ENCODE measurements around the gene TRIM39. TPM values are rescaled to one million over a fixed set of nuclear protein-coding genes. Genes with fewer than 3 reads are reported as not detected.
"Not testable (repeated sequence)": the region's sequence is repeated elsewhere in the genome, so short reads cannot be mapped to it uniquely, and the experiment has no call there.

Gene TRIM39
- total RNA-seq, 1 donor, result 14.5 TPM

DNA sequence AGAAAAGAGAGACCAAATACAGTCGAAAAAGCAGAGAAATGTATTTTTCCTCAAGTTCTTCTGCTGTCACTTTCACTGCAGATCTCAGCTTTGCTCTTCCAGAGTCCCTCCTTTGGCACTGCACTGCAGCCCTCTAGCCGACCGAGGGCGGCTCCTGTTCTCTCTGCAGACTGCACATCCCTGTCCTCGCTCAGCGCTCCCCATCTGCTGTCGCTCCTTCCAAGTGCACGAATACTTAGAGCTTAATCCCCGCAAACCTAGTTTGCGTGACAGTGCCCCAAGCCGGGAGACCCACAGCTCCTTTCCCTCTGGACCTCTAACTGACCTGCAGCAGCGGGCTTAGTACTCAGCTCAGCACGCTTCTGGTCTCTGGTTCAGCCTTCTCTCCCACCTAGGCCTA lies 33.4 kb downstream of the TRIM39 start:
- no peak for DNase-seq (ENCODE audit: insufficient read length, low spot score, missing footprints)
- peaks cover 4% of the 10 kb centered on the region for H3K9me3 ChIP-seq (ENCODE audit: low read depth, low read length)
- H3K27ac ChIP-seq (ENCODE audit: low read depth, low read length), result no peak overlapping the region
- H3K79me2 ChIP-seq (ENCODE audit: insufficient read depth, low read length), result no peaks in the 10 kb centered on the region
- H3K4me3 ChIP-seq (ENCODE audit: insufficient read depth, low read length), result no peak overlapping the region
- H2AFZ ChIP-seq (ENCODE audit: low read length), result no peak overlapping the region
- peaks cover 4% of the 10 kb centered on the region for H3K4me1 ChIP-seq (ENCODE audit: insufficient read depth, low read length)
- no peak overlapping the region for H3K4me2 ChIP-seq (ENCODE audit: insufficient read depth, low read length)
- no peaks in the 10 kb centered on the region for H4K20me1 ChIP-seq (ENCODE audit: insufficient read depth, low read length)
- TF ChIP-seq, protein P1, sequence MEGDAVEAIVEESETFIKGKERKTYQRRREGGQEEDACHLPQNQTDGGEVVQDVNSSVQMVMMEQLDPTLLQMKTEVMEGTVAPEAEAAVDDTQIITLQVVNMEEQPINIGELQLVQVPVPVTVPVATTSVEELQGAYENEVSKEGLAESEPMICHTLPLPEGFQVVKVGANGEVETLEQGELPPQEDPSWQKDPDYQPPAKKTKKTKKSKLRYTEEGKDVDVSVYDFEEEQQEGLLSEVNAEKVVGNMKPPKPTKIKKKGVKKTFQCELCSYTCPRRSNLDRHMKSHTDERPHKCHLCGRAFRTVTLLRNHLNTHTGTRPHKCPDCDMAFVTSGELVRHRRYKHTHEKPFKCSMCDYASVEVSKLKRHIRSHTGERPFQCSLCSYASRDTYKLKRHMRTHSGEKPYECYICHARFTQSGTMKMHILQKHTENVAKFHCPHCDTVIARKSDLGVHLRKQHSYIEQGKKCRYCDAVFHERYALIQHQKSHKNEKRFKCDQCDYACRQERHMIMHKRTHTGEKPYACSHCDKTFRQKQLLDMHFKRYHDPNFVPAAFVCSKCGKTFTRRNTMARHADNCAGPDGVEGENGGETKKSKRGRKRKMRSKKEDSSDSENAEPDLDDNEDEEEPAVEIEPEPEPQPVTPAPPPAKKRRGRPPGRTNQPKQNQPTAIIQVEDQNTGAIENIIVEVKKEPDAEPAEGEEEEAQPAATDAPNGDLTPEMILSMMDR (IDR thresholded peaks at IDR 0.05; ENCODE audit: extremely low read depth, low read depth, low read length), result no peak
- peaks cover 59% of the 10 kb centered on the region for H3K27me3 ChIP-seq (ENCODE audit: insufficient read depth, low read length)
- no peaks in the 10 kb centered on the region for H3K36me3 ChIP-seq (ENCODE audit: insufficient read depth, low read length)

DNA sequence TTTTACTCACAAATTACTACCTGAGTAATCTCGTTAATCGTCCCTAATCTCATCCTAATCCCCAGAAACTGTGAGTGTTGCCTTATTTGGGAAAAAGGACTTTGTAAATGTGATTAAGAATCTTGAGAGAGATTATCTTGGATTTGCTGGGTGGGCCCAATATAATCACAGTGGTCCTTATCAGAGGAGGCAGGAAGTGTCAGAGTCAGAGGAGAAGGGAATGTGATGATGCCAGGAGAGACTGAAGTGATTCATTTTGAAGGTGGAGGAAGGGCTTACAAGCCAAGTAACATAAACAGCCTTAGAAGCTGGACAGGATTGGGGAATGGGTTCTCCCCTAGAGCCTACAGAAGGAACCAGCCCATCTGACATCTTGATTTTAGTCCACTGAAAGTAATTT lies 34.9 kb downstream of the TRIM39 start:
- H3K36me3 ChIP-seq (ENCODE audit: insufficient read depth, low read length), result no peaks in the 10 kb centered on the region
- peaks cover 68% of the 10 kb centered on the region for H3K27me3 ChIP-seq (ENCODE audit: insufficient read depth, low read length)
- DNase-seq (ENCODE audit: insufficient read length, low spot score, missing footprints), result no peak

DNA sequence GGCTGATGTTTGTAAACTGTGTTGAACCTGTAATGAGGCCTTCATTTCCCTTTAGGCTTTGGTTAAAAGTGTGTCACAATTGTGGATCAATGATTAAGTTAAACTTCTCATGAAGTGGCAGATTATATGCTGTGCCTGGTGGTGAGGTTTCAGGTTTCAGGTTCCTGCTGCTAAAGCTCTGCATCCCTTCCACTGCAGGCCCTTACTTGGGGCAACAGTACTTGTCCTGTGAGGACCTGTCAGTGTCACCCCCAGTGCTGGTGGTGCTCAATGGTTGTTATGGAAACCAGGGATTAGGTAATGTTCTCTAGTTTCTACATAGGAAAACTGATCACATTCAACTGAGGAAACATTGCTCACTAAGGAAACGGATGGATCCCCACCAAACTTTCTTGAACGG lies 36.7 kb downstream of the TRIM39 start:
- Histone ChIP-seq H3K79me2 (ENCODE audit: insufficient read depth, low read length) (no peaks in the 10 kb centered on the region), H3K4me2 (ENCODE audit: insufficient read depth, low read length) (no peak overlapping the region), H4K20me1 (ENCODE audit: insufficient read depth, low read length) (no peaks in the 10 kb centered on the region), H3K27me3 (ENCODE audit: insufficient read depth, low read length) (peaks cover 65% of the 10 kb centered on the region), H3K4me3 (ENCODE audit: insufficient read depth, low read length) (no peak overlapping the region), H2AFZ (ENCODE audit: low read length) (no peak overlapping the region), H3K9me3 (ENCODE audit: low read depth, low read length) (peaks cover 4% of the 10 kb centered on the region), H3K27ac (ENCODE audit: low read depth, low read length) (no peak overlapping the region), H3K36me3 (ENCODE audit: insufficient read depth, low read length) (no peaks in the 10 kb centered on the region), H3K4me1 (ENCODE audit: insufficient read depth, low read length) (no peaks in the 10 kb centered on the region)
- no peak for DNase-seq (ENCODE audit: insufficient read length, low spot score, missing footprints)
- TF ChIP-seq, protein P1 (IDR thresholded peaks at IDR 0.05; ENCODE audit: extremely low read depth, low read depth, low read length), result no peak

More for the DNA sequence above, 34.9 kb downstream of the TRIM39 start:
- TF ChIP-seq, protein P1 (IDR thresholded peaks at IDR 0.05; ENCODE audit: extremely low read depth, low read depth, low read length), result no peak
- no peak overlapping the region for H3K27ac ChIP-seq (ENCODE audit: low read depth, low read length)
- H3K4me1 ChIP-seq (ENCODE audit: insufficient read depth, low read length), result peaks cover 4% of the 10 kb centered on the region
- no peak overlapping the region for H3K4me2 ChIP-seq (ENCODE audit: insufficient read depth, low read length)
- H3K4me3 ChIP-seq (ENCODE audit: insufficient read depth, low read length), result no peak overlapping the region
- H3K79me2 ChIP-seq (ENCODE audit: insufficient read depth, low read length), result no peaks in the 10 kb centered on the region
- H3K9me3 ChIP-seq (ENCODE audit: low read depth, low read length), result peaks cover 4% of the 10 kb centered on the region
- H4K20me1 ChIP-seq (ENCODE audit: insufficient read depth, low read length), result no peaks in the 10 kb centered on the region
- H2AFZ ChIP-seq (ENCODE audit: low read length), result no peak overlapping the region

DNA sequence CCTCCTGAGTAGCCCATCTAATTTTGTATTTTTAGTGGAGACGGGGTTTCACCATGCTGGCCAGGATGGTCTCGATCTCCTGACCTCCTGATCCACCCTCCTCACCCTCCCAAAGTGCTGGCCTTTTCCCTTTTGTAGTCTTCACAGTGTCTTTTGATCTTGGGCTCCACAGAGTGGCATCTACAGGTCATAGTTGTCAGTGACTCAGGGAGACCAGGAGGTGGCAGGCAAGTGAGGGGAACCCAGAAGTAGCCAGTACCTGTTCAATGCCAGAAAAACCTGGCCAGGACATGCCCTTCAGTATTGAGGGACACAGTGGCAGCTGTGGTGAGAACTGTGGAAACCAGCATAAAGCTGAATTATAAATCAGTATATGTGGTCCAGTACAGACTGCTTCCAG lies 37.9 kb downstream of the TRIM39 start:
- TF ChIP-seq, protein P1 (IDR thresholded peaks at IDR 0.05; ENCODE audit: extremely low read depth, low read depth, low read length), result no peak
- Histone ChIP-seq H3K9me3 (ENCODE audit: low read depth, low read length) (peaks cover 4% of the 10 kb centered on the region), H3K4me2 (ENCODE audit: insufficient read depth, low read length) (no peak overlapping the region), H3K4me1 (ENCODE audit: insufficient read depth, low read length) (no peaks in the 10 kb centered on the region), H3K79me2 (ENCODE audit: insufficient read depth, low read length) (no peaks in the 10 kb centered on the region), H3K27ac (ENCODE audit: low read depth, low read length) (no peak overlapping the region), H3K36me3 (ENCODE audit: insufficient read depth, low read length) (no peaks in the 10 kb centered on the region), H2AFZ (ENCODE audit: low read length) (no peak overlapping the region), H3K27me3 (ENCODE audit: insufficient read depth, low read length) (peaks cover 54% of the 10 kb centered on the region), H3K4me3 (ENCODE audit: insufficient read depth, low read length) (no peak overlapping the region), H4K20me1 (ENCODE audit: insufficient read depth, low read length) (no peaks in the 10 kb centered on the region)
- DNase-seq (ENCODE audit: insufficient read length, low spot score, missing footprints), result no peak

DNA sequence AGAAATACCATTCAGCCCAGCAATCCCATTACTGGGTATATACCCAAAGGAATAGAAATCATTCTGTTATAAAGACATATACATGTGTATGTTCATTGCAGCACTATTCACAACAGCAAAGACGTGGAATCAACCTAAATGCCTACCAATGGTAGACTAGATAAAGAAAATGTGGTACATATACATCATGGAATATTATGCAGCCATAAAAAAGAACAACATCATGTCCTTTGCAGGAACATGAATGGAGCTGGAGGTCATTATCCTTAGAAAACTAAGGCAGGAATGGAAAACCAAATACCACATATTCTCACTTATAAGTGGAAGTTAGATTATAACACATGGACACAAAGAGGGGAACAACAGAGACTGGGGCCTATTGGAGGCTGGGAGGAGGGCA lies 42.6 kb downstream of the TRIM39 start:
- H3K4me3 ChIP-seq (ENCODE audit: insufficient read depth, low read length); H3K36me3 ChIP-seq (ENCODE audit: insufficient read depth, low read length); H3K4me2 ChIP-seq (ENCODE audit: insufficient read depth, low read length); DNase-seq (ENCODE audit: insufficient read length, low spot score, missing footprints); H3K27ac ChIP-seq (ENCODE audit: low read depth, low read length); H2AFZ ChIP-seq (ENCODE audit: low read length); H3K79me2 ChIP-seq (ENCODE audit: insufficient read depth, low read length); H4K20me1 ChIP-seq (ENCODE audit: insufficient read depth, low read length); H3K4me1 ChIP-seq (ENCODE audit: insufficient read depth, low read length); H3K9me3 ChIP-seq (ENCODE audit: low read depth, low read length): not testable (repeated sequence)
- peaks cover 30% of the 10 kb centered on the region for H3K27me3 ChIP-seq (ENCODE audit: insufficient read depth, low read length)

Measured in osteoblast (primary cell).